Measurements from ENCODE around the gene TK1. TPM values are rescaled to one million over a fixed set of nuclear protein-coding genes. Genes with fewer than 3 reads are reported as not detected.

TK1 gene
- total RNA-seq, 1 donor from 2014 or later = 2.6 TPM

DNA sequence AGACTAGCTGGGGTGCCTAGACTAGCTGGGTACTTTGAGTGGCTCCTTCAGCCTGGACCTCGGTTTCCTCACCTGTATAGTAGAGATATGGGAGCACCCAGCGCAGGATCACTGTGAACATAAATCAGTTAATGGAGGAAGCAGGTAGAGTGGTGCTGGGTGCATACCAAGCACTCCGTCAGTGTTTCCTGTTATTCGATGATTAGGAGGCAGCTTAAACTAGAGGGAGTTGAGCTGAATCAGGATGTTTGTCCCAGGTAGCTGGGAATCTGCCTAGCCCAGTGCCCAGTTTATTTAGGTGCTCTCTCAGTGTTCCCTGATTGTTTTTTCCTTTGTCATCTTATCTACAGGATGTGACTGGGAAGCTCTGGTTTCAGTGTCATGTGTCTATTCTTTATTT, 36.2 kb upstream of the TK1 start:
- no peak for DNase-seq (ENCODE audit: low spot score)
- ATAC-seq = peak; percentile 18

DNA sequence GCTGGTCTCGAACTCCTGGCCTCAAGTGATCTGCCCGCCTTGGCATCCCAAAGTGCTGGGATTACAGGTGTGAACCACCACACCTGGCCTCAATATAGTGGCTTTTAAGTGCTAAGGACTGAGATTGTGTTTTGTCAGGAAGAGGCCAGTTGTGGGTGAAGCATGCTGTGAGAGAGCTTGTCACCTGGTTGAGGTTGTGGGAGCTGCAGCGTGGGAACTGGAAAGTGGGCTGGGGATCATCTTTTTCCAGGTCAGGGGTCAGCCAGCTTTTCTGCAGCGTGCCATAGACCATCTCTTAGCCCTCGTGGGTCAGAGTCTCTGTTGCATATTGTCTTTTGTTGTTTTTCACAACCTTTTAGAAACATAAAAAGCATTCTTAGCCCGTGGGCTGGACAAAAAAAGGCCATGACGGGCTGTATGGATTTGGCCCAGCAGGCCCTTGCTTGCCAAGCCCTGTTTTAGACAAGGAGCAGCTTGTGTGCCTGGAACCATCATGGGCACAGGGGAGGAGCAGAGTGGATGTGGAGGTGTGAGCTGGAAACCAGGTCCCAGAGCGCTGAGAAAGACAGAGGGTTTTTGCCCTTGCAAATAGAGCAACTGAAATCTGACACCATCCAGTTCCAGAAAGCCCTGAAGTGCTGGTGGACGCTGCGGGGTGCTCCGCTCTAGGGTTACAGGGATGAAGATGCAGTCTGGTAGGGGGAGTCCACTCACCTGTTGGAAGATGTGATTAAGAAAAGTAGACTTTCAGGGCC, 32.7 kb upstream of the TK1 start:
- DNase-seq (ENCODE audit: low spot score) = no peak
- ATAC-seq = no peak

DNA sequence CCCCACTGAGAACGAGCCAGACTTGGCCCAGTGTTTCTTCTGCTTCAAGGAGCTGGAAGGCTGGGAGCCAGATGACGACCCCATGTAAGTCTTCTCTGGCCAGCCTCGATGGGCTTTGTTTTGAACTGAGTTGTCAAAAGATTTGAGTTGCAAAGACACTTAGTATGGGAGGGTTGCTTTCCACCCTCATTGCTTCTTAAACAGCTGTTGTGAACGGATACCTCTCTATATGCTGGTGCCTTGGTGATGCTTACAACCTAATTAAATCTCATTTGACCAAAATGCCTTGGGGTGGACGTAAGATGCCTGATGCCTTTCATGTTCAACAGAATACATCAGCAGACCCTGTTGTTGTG, 27.8 kb upstream of the TK1 start:
- ATAC-seq = no peak
- no peak for DNase-seq (ENCODE audit: low spot score)

GRCh38 chr17:78214016-78214705, 27.3 kb upstream of the TK1 start, which contains the start of gene BIRC5:
TSS of gene BIRC5 (plus strand) at chr17:78214253. CDS start at chr17:78214317, 64 bp downstream.
- DNase-seq (ENCODE audit: low spot score) = peak; percentile 87
- peak; percentile 99 for ATAC-seq

GRCh38 chr17:78211032-78211431, 24.2 kb upstream of the TK1 start:
- DNase-seq (ENCODE audit: low spot score) (no peak), ATAC-seq (no peak)

DNA sequence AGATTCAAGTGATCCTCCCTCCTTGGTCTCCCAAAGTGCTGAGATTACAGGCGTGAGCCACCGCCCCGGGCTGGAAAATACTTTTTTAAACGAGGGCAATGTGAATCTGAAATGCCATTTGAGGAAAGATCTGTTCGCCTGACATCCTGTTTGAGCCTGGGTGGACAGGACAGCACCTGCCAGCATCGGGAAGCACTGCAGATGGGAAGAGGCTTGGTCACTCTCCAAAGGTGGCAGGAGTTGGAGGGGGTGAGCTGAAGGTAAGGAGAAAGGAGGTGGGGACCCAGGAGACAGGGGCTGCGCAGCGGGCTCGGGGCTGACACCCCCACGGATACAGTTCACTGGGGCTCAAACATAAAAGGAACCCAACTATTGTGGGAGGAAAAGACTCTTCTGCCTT, 23.3 kb upstream of the TK1 start:
- DNase-seq (ENCODE audit: low spot score) (no peak), ATAC-seq (no peak)

GRCh38 chr17:78208486-78208885, 21.6 kb upstream of the TK1 start:
- no peak for ATAC-seq
- no peak for DNase-seq (ENCODE audit: low spot score)

DNA sequence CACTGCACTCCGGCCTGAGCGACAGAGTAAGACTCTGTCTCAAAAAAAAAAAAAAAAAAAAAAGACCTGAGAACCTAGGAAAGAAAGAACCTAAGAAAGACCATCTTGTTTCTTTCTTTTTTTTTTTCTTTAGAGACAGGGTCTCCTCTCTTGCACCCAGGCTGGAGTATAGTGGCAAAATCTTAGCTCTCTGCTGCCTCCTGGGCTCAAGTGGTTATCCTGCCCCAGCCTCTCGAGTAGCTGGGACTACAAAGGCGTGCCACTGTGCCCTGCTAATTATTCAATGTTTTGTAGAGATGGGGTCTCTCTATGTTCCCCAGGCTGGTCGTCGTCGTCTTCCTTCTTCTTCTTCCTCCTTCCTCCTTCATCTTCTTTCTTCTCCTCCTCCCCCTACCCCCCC, 19.4 kb upstream of the TK1 start:
- DNase-seq (ENCODE audit: low spot score) (no peak), ATAC-seq (no peak)

GRCh38 chr17:78205124-78205775, 18.4 kb upstream of the TK1 start:
- peak; percentile 12 for ATAC-seq
- DNase-seq (ENCODE audit: low spot score) = no peak

DNA sequence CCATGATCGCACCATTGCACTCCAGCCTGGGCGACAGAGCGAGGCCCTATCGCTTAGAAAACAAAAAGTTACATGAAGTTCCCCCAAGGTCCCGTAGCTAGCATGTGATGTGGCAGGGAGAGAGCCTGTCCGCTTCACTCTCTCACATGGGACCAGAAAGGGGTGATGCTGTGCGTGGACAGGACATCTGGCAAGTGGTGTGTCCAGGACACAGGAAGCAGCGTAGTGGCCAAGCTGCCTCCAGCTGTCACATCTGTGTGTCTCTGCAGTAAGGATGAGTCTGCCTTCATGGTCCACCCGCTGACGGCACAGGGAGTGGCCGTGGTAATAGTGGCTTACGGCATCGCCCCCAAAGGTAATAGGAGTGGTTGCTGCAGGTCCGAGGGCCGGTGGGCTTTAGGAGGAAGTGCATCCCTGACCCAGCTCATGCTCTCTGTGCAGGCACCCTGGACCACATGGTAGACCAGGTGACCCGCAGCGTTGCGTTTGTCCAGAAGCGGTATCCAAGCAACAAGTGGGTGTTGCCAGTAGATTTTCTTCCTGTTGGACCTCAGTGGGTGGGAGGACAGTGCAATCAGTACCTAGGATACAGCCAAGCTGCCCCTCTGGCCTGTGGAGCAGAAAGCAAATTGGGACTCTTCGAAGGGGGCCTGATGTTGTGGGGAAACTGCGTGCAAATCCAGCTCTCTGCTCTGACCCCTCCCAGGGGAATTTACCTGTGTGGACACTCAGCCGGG, 17.7 kb upstream of the TK1 start:
- peak; percentile 7 for ATAC-seq

GRCh38 chr17:78202666-78203065, 15.8 kb upstream of the TK1 start:
- DNase-seq (ENCODE audit: low spot score) (no peak), ATAC-seq (no peak)

More for the DNA sequence above, 17.7 kb upstream of the TK1 start:
- no peak for DNase-seq (ENCODE audit: low spot score)

- DNase-seq (ENCODE audit: low spot score) = no peak
- ATAC-seq = peak; percentile 51
Observed at GRCh38 chr17:78200451-78200850, 13.6 kb upstream of the TK1 start.

GRCh38 chr17:78197147-78197832, 10.4 kb upstream of the TK1 start:
- peak; percentile 73 for DNase-seq (ENCODE audit: low spot score)
- ATAC-seq = peak; percentile 58

GRCh38 chr17:78196716-78197115, 9.9 kb upstream of the TK1 start:
- ATAC-seq = no peak

GRCh38 chr17:78185981-78186691, 716 bp downstream of the TK1 start:
- ATAC-seq (no peak), DNase-seq (ENCODE audit: low spot score) (no peak)

More at GRCh38 chr17:78196716-78197115, 9.9 kb upstream of the TK1 start:
- DNase-seq (ENCODE audit: low spot score) = no peak

- DNase-seq (ENCODE audit: low spot score) (peak; percentile 89), ATAC-seq (peak; percentile 64)
Observed at GRCh38 chr17:78184868-78185267, 2.0 kb downstream of the TK1 start.

GRCh38 chr17:78184351-78184750, 2.5 kb downstream of the TK1 start:
- ATAC-seq (peak; percentile 5), DNase-seq (ENCODE audit: low spot score) (peak; percentile 75)

- ATAC-seq = no peak
Observed at GRCh38 chr17:78183916-78184315, 2.9 kb downstream of the TK1 start.

GRCh38 chr17:78182504-78182903, 4.3 kb downstream of the TK1 start:
- ATAC-seq = no peak
- DNase-seq (ENCODE audit: low spot score) = no peak

More at GRCh38 chr17:78183916-78184315, 2.9 kb downstream of the TK1 start:
- DNase-seq (ENCODE audit: low spot score) = no peak

- DNase-seq (ENCODE audit: low spot score) (no peak), ATAC-seq (no peak)
Observed at GRCh38 chr17:78180508-78180907, 6.3 kb downstream of the TK1 start.

Measured in left lobe of liver (tissue), 2 donors.